ENCODE data around the gene RANBP3. TPM values are rescaled to one million over a fixed set of nuclear protein-coding genes. Genes with fewer than 3 reads are reported as not detected.
"Not testable (repeated sequence)": the region's sequence is repeated elsewhere in the genome, so short reads cannot be mapped to it uniquely, and the experiment has no call there.

The RANBP3 gene
- total RNA-seq, 2 donors from 2014 or later, result 52.1 to 62.7 TPM

GRCh38 chr19:6011206-6011605, 33.3 kb upstream of the RANBP3 start:
- no peak overlapping the region for H3K4me3 ChIP-seq
- H3K9ac ChIP-seq (ENCODE audit: low read depth in 2 of 2, low read length in 2 of 2), result no peak overlapping the region
- no peaks in the 10 kb centered on the region for H3K27me3 ChIP-seq
- no peak for DNase-seq
- no peaks in the 10 kb centered on the region for H3K36me3 ChIP-seq
- intact Hi-C loops (cut with DNase I), result no loop called here
- no peak for TF ChIP-seq CTCF (IDR thresholded peaks at IDR 0.05)
- no peaks in the 10 kb centered on the region for H3K4me1 ChIP-seq
- no peak overlapping the region for H3K27ac ChIP-seq
- no peaks in the 10 kb centered on the region for H3K9me3 ChIP-seq

- DNase-seq, result no peak
- no peak overlapping the region for H3K27ac ChIP-seq
- H3K9me3 ChIP-seq, result no peaks in the 10 kb centered on the region
- H3K9ac ChIP-seq (ENCODE audit: low read depth in 2 of 2, low read length in 2 of 2), result no peak overlapping the region
- no peaks in the 10 kb centered on the region for H3K36me3 ChIP-seq
- H3K27me3 ChIP-seq, result no peaks in the 10 kb centered on the region
- no peaks in the 10 kb centered on the region for H3K4me1 ChIP-seq
- TF ChIP-seq CTCF (IDR thresholded peaks at IDR 0.05), result no peak
- H3K4me3 ChIP-seq, result no peak overlapping the region
- intact Hi-C loops (cut with DNase I), result no loop called here
These were observed 32.2 kb upstream of the RANBP3 start for GRCh38 chr19:6010107-6010506.

- no peaks in the 10 kb centered on the region for H3K4me1 ChIP-seq
- H3K9ac ChIP-seq (ENCODE audit: low read depth in 2 of 2, low read length in 2 of 2), result no peak overlapping the region
- no peak for TF ChIP-seq CTCF (IDR thresholded peaks at IDR 0.05)
- no peak overlapping the region for H3K4me3 ChIP-seq
- no peaks in the 10 kb centered on the region for H3K9me3 ChIP-seq
- no peaks in the 10 kb centered on the region for H3K36me3 ChIP-seq
- H3K27me3 ChIP-seq, result no peaks in the 10 kb centered on the region
- no peak for DNase-seq
- H3K27ac ChIP-seq, result no peak overlapping the region
- intact Hi-C loops (cut with DNase I), result no loop called here
These were observed 29.9 kb upstream of the RANBP3 start for GRCh38 chr19:6007866-6008265.

DNA sequence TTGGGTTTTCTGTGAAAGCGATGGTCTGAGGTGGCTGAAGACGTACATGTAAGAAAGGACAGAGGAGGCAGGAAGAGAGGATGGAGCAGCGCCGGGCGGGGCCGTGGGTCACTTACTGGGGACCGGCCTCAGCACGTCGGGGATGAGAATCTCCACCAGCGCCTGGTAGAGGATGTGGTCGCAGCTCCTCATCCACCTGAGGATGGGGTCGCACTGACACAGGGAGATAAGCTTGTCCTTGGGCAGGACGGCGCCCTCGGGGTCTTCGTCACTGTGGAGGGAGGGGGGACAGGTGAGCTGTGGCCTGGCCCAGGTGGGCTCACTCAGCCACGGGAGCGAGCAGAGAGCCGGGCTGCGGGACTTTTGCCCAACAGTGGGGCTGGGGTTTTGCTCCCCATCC, 29.0 kb upstream of the RANBP3 start:
- Histone ChIP-seq H3K27ac (no peak overlapping the region), H3K9me3 (no peaks in the 10 kb centered on the region), H3K36me3 (no peaks in the 10 kb centered on the region), H3K27me3 (no peaks in the 10 kb centered on the region), H3K4me3 (no peak overlapping the region), H3K4me1 (no peaks in the 10 kb centered on the region), H3K9ac (ENCODE audit: low read depth in 2 of 2, low read length in 2 of 2) (no peak overlapping the region)
- intact Hi-C loops (cut with DNase I), result no loop called here
- DNase-seq, result no peak
- TF ChIP-seq CTCF (IDR thresholded peaks at IDR 0.05), result no peak

GRCh38 chr19:6006070-6006446, 28.1 kb upstream of the RANBP3 start:
- H3K9ac ChIP-seq (ENCODE audit: low read depth in 2 of 2, low read length in 2 of 2); H3K27ac ChIP-seq; H3K36me3 ChIP-seq; intact Hi-C loops (cut with DNase I); H3K4me3 ChIP-seq; DNase-seq; H3K9me3 ChIP-seq; H3K4me1 ChIP-seq; H3K27me3 ChIP-seq: not testable (repeated sequence)

- no peak overlapping the region for H3K4me3 ChIP-seq
- H3K36me3 ChIP-seq, result no peaks in the 10 kb centered on the region
- intact Hi-C loops (cut with DNase I), result no loop called here
- H3K27me3 ChIP-seq, result no peaks in the 10 kb centered on the region
- no peaks in the 10 kb centered on the region for H3K4me1 ChIP-seq
- DNase-seq, result no peak
- no peak overlapping the region for H3K27ac ChIP-seq
- no peak for TF ChIP-seq CTCF (IDR thresholded peaks at IDR 0.05)
- H3K9ac ChIP-seq (ENCODE audit: low read depth in 2 of 2, low read length in 2 of 2), result no peak overlapping the region
- H3K9me3 ChIP-seq, result no peaks in the 10 kb centered on the region
These were observed 27.6 kb upstream of the RANBP3 start for GRCh38 chr19:6005321-6006069.
